HEK293T (cell line): ENCODE data around the gene TIMP2.

ENCODE experiments used
- ARNT ChIP-seq: fragments of 450-650 bp; IDR thresholded peaks from 2 replicates; pipeline ENCODE4 v1.6.1; 2017; ENCODE audit warnings: mild to moderate bottlenecking
- BHLHE40 ChIP-seq: fragments of 450-650 bp; IDR thresholded peaks from 2 replicates; pipeline ENCODE4 v1.6.1; 2016; ENCODE audit warnings: mild to moderate bottlenecking, moderate library complexity, borderline replicate concordance
- ELF4 ChIP-seq: fragments of 450-650 bp; IDR thresholded peaks from 2 replicates; pipeline ENCODE4 v1.6.1; 2017; ENCODE audit warnings: antibody characterized with exemption
- FOXA1 ChIP-seq: fragments of 450-650 bp; IDR thresholded peaks from 2 replicates; pipeline ENCODE4 v1.6.1; 2016; ENCODE audit warnings: mild to moderate bottlenecking
- FOXK2 ChIP-seq: fragments of 450-650 bp; IDR thresholded peaks from 2 replicates; pipeline ENCODE4 v1.6.1; 2016; ENCODE audit warnings: mild to moderate bottlenecking
- FOXM1 ChIP-seq: fragments of 450-650 bp; IDR thresholded peaks from 2 replicates; pipeline ENCODE4 v1.6.1; 2017; ENCODE audit warnings: mild to moderate bottlenecking, borderline replicate concordance
- HDGF ChIP-seq: fragments of 450-650 bp; IDR thresholded peaks from 2 replicates; pipeline ENCODE4 v1.6.1; 2017; ENCODE audit warnings: antibody characterized with exemption, borderline replicate concordance
- L3MBTL2 ChIP-seq: fragments of 450-650 bp; conservative IDR thresholded peaks from 2 replicates; pipeline ENCODE4 v1.6.1; 2016; ENCODE audit warnings: mild to moderate bottlenecking
- NFRKB ChIP-seq: fragments of 450-650 bp; IDR thresholded peaks from 2 replicates; pipeline ENCODE4 v1.6.1; 2016; ENCODE audit warnings: mild to moderate bottlenecking, moderate library complexity
- PKNOX1 ChIP-seq: fragments of 450-650 bp; IDR thresholded peaks from 2 replicates; pipeline ENCODE4 v1.6.1; 2016
- SUZ12 ChIP-seq: fragments of 450-650 bp; IDR thresholded peaks from 2 replicates; pipeline ENCODE4 v1.6.1; 2016; ENCODE audit warnings: mild to moderate bottlenecking
- ZNF384 ChIP-seq: fragments of 450-650 bp; IDR thresholded peaks from 2 replicates; pipeline ENCODE4 v1.6.1; 2016

GRCh38 chr17:78839762-78840529, 85.2 kb downstream of the TIMP2 start:
- TF ChIP-seq PKNOX1 (no peak), ARNT (no peak), ZNF384 (no peak), HDGF (no peak), L3MBTL2 (peak; percentile 38), FOXA1 (no peak), ELF4 (no peak), FOXK2 (no peak), FOXM1 (no peak), BHLHE40 (no peak), NFRKB (no peak), SUZ12 (no peak)
